Measurements from ENCODE around the gene DDIT3. TPM values are rescaled to one million over a fixed set of nuclear protein-coding genes. Genes with fewer than 3 reads are reported as not detected.
"Not testable (repeated sequence)": the region's sequence is repeated elsewhere in the genome, so short reads cannot be mapped to it uniquely, and the experiment has no call there.

The DDIT3 gene
- total RNA-seq, 1 experiment from 2014 or later = 79.2 TPM

DNA sequence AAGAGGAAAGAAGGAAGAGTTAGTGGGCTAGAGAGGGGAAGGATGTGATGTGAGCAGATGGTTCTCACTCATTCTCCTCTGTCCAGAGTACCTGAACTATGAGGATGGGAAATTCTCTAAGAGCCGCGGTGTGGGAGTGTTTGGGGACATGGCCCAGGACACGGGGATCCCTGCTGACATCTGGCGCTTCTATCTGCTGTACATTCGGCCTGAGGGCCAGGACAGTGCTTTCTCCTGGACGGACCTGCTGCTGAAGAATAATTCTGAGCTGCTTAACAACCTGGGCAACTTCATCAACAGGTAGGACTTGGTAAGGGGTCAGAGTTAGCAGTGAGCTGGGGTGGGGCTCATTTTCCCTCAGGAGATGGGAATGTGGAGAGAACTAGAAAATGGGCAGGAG is 7.6 kb downstream of the DDIT3 start:
- POLR2A ChIA-PET = no interaction called here
- no peaks in the 10 kb centered on the region for H3K27me3 ChIP-seq (replicated peaks; ENCODE audit: control insufficient read depth, insufficient read depth, low read length)
- TF ChIP-seq, protein P1, sequence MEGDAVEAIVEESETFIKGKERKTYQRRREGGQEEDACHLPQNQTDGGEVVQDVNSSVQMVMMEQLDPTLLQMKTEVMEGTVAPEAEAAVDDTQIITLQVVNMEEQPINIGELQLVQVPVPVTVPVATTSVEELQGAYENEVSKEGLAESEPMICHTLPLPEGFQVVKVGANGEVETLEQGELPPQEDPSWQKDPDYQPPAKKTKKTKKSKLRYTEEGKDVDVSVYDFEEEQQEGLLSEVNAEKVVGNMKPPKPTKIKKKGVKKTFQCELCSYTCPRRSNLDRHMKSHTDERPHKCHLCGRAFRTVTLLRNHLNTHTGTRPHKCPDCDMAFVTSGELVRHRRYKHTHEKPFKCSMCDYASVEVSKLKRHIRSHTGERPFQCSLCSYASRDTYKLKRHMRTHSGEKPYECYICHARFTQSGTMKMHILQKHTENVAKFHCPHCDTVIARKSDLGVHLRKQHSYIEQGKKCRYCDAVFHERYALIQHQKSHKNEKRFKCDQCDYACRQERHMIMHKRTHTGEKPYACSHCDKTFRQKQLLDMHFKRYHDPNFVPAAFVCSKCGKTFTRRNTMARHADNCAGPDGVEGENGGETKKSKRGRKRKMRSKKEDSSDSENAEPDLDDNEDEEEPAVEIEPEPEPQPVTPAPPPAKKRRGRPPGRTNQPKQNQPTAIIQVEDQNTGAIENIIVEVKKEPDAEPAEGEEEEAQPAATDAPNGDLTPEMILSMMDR (IDR thresholded peaks at IDR 0.05; ENCODE audit: insufficient read depth in 1 of 2, low read depth in 1 of 2, low read length in 1 of 2, severe bottlenecking in 1 of 2, unreplicated experiment in 1 of 2) = no peak
- Mint-ChIP-seq H3K9me3 (ENCODE audit: unreplicated experiment) (no peaks in the 10 kb centered on the region), H3K36me3 (ENCODE audit: insufficient read depth, unreplicated experiment) (peaks cover 100% of the 10 kb centered on the region), H3K4me3 (ENCODE audit: unreplicated experiment) (no peak overlapping the region), H3K27me3 (ENCODE audit: insufficient read depth, unreplicated experiment) (no peaks in the 10 kb centered on the region), H3K27ac (ENCODE audit: unreplicated experiment) (no peak overlapping the region), H3K4me1 (ENCODE audit: low read depth, unreplicated experiment) (peaks cover 7% of the 10 kb centered on the region)
- DNase-seq = no peak
- no TSS peak for BruUV-seq (replicated peaks)
- CTCF ChIA-PET = no interaction called here
- H3K4me3 ChIP-seq (ENCODE audit: low read depth, low read length) = no peak overlapping the region
- no peaks in the 10 kb centered on the region for H3K4me1 ChIP-seq
- intact Hi-C loops (cut with micrococcal nuclease; ENCODE audit: unreplicated experiment) = no loop called here
- no peaks in the 10 kb centered on the region for H3K9me3 ChIP-seq
- peaks cover 4% of the 10 kb centered on the region for H3K36me3 ChIP-seq (ENCODE audit: control insufficient read depth, insufficient read depth, low read length)

DNA sequence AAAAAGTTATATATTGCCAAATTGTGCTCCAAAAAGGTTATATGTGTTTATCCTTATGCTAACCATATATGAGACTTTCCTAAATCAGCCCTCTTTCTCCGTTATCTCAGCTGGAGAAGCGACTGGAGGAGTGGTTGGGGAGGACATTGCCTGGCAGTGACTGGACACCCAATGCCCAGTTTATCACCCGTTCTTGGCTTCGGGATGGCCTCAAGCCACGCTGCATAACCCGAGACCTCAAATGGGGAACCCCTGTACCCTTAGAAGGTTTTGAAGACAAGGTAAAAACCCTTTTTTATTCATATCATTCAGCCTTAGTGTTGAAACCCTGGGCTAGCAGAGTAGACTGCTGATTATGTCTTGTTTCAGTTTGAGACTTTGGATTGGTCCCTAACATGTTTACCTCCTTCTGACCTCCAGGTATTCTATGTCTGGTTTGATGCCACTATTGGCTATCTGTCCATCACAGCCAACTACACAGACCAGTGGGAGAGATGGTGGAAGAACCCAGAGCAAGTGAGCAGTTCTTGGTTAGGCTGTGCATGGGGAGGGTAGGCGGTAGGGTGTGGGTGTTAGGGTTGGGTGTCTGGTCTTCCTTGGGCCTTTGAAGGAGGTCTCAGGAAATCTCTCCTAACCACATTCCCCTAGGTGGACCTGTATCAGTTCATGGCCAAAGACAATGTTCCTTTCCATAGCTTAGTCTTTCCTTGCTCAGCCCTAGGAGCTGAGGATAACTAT is 8.6 kb downstream of the DDIT3 start:
- peaks cover 91% of the 10 kb centered on the region for H3K36me3 Mint-ChIP-seq (ENCODE audit: insufficient read depth, unreplicated experiment)
- H3K4me3 Mint-ChIP-seq (ENCODE audit: unreplicated experiment) = no peak overlapping the region
- no TSS peak for BruUV-seq (replicated peaks)
- DNase-seq = no peak
- no peak overlapping the region for H3K27ac Mint-ChIP-seq (ENCODE audit: unreplicated experiment)
- no peaks in the 10 kb centered on the region for H3K27me3 Mint-ChIP-seq (ENCODE audit: insufficient read depth, unreplicated experiment)
- Histone ChIP-seq H3K4me3 (ENCODE audit: low read depth, low read length) (no peak overlapping the region), H3K27me3 (replicated peaks; ENCODE audit: control insufficient read depth, insufficient read depth, low read length) (no peaks in the 10 kb centered on the region), H3K9me3 (no peaks in the 10 kb centered on the region), H3K4me1 (no peaks in the 10 kb centered on the region), H3K36me3 (ENCODE audit: control insufficient read depth, insufficient read depth, low read length) (peaks cover 1% of the 10 kb centered on the region; the same call in 1 of the 2 replicates)
- peaks cover 2% of the 10 kb centered on the region for H3K4me1 Mint-ChIP-seq (ENCODE audit: low read depth, unreplicated experiment)
- ChIA-PET POLR2A (interaction anchor here (0.6 kb wide), 1 partner anchor 92 kb away, joined by 3 read pairs; no protein-coding TSS in a partner anchor), CTCF (interaction anchor here (0.6 kb wide), 1 partner anchor 247 kb away, joined by 3 read pairs; no protein-coding TSS in a partner anchor)
- H3K9me3 Mint-ChIP-seq (ENCODE audit: unreplicated experiment) = no peaks in the 10 kb centered on the region
- TF ChIP-seq, protein P1 (IDR thresholded peaks at IDR 0.05; ENCODE audit: insufficient read depth in 1 of 2, low read depth in 1 of 2, low read length in 1 of 2, severe bottlenecking in 1 of 2, unreplicated experiment in 1 of 2) = no peak
- intact Hi-C loops (cut with micrococcal nuclease; ENCODE audit: unreplicated experiment) = no loop called here

DNA sequence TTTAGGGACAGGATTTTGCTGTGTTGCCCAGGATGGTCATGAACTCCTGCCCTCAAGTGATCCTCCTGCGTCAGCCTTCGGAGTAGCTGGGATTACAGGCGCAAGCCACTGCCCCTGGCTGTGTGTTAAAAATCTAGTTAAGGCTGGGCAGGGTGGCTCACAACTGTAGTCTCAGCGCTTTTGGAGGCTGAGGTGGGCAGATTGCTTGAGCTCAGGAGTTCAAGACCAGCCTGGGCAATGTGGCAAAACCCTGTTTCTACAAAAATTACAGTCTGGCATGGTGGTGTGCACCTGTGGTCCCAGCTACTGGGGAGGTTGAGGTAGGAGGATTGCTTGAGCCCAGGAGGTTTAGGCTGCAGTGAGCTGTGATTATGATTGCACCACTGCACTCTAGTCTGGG is 9.2 kb downstream of the DDIT3 start:
- H3K9me3 Mint-ChIP-seq (ENCODE audit: unreplicated experiment) = no peaks in the 10 kb centered on the region
- POLR2A ChIA-PET = no interaction called here
- H3K4me1 Mint-ChIP-seq (ENCODE audit: low read depth, unreplicated experiment) = no peaks in the 10 kb centered on the region
- CTCF ChIA-PET = interaction anchor here (0.6 kb wide), 1 partner anchor 247 kb away, joined by 3 read pairs; no protein-coding TSS in a partner anchor
- DNase-seq = no peak
- Histone ChIP-seq H3K36me3 (ENCODE audit: control insufficient read depth, insufficient read depth, low read length) (peaks cover under 1% of the 10 kb centered on the region; the same call in 1 of the 2 replicates), H3K4me1 (no peaks in the 10 kb centered on the region), H3K9me3 (no peaks in the 10 kb centered on the region), H3K4me3 (ENCODE audit: low read depth, low read length) (no peak overlapping the region), H3K27me3 (replicated peaks; ENCODE audit: control insufficient read depth, insufficient read depth, low read length) (no peaks in the 10 kb centered on the region)
- no TSS peak for BruUV-seq (replicated peaks)
- H3K4me3 Mint-ChIP-seq (ENCODE audit: unreplicated experiment) = no peak overlapping the region
- TF ChIP-seq, protein P1 (IDR thresholded peaks at IDR 0.05; ENCODE audit: insufficient read depth in 1 of 2, low read depth in 1 of 2, low read length in 1 of 2, severe bottlenecking in 1 of 2, unreplicated experiment in 1 of 2) = no peak
- H3K27ac Mint-ChIP-seq (ENCODE audit: unreplicated experiment) = no peak overlapping the region
- peaks cover 91% of the 10 kb centered on the region for H3K36me3 Mint-ChIP-seq (ENCODE audit: insufficient read depth, unreplicated experiment)
- intact Hi-C loops (cut with micrococcal nuclease; ENCODE audit: unreplicated experiment) = no loop called here
- H3K27me3 Mint-ChIP-seq (ENCODE audit: insufficient read depth, unreplicated experiment) = no peaks in the 10 kb centered on the region

DNA sequence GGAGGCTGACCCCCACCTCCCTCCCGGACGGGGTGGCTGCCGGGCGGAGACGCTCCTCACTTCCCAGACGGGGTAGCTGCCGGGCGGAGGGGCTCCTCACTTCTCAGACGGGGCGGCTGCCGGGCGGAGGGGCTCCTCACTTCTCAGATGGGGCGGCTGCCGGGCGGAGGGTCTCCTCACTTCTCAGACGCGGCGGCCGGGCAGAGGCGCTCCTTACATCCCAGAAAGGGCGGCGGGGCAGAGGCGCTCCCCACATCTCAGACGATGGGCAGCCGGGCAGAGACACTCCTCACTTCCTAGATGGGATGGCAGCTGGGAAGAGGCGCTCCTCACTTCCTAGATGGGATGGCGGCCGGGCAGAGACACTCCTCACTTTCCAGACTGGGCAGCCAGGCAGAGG is 12.5 kb downstream of the DDIT3 start:
- H3K36me3 ChIP-seq (ENCODE audit: control insufficient read depth, insufficient read depth, low read length); H3K9me3 ChIP-seq; H3K9me3 Mint-ChIP-seq (ENCODE audit: unreplicated experiment); H3K27me3 Mint-ChIP-seq (ENCODE audit: insufficient read depth, unreplicated experiment); H3K4me1 ChIP-seq; H3K27ac Mint-ChIP-seq (ENCODE audit: unreplicated experiment); DNase-seq; H3K4me1 Mint-ChIP-seq (ENCODE audit: low read depth, unreplicated experiment); H3K4me3 ChIP-seq (ENCODE audit: low read depth, low read length); CTCF ChIA-PET; BruUV-seq (replicated peaks); H3K4me3 Mint-ChIP-seq (ENCODE audit: unreplicated experiment); POLR2A ChIA-PET; intact Hi-C loops (cut with micrococcal nuclease; ENCODE audit: unreplicated experiment); H3K27me3 ChIP-seq (replicated peaks; ENCODE audit: control insufficient read depth, insufficient read depth, low read length): not testable (repeated sequence)
- peaks cover 91% of the 10 kb centered on the region for H3K36me3 Mint-ChIP-seq (ENCODE audit: insufficient read depth, unreplicated experiment)

DNA sequence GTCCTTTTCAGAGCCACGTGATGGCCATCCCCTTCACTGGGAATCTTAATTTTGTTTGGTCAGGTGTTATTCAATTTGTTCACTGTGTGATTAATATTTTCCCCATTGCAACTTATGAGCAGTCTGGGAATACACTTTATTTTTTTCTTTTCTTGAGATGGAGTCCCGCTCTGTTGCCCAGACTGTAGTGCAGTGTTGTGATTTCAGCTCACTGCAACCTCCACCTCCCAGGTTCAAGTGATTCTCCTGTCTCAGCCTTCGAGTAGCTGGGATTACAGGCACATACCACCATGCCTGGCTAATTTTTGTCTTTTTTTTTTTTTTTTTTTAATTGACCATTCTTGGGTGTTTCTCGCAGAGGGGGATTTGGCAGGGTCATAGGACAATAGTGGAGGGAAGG is 13.8 kb downstream of the DDIT3 start:
- H3K27me3 ChIP-seq (replicated peaks; ENCODE audit: control insufficient read depth, insufficient read depth, low read length); H3K9me3 ChIP-seq; H3K4me1 Mint-ChIP-seq (ENCODE audit: low read depth, unreplicated experiment); H3K4me3 Mint-ChIP-seq (ENCODE audit: unreplicated experiment); DNase-seq; intact Hi-C loops (cut with micrococcal nuclease; ENCODE audit: unreplicated experiment); H3K9me3 Mint-ChIP-seq (ENCODE audit: unreplicated experiment); CTCF ChIA-PET; BruUV-seq (replicated peaks); H3K36me3 ChIP-seq (ENCODE audit: control insufficient read depth, insufficient read depth, low read length); H3K4me3 ChIP-seq (ENCODE audit: low read depth, low read length); H3K27ac Mint-ChIP-seq (ENCODE audit: unreplicated experiment); H3K4me1 ChIP-seq; POLR2A ChIA-PET; H3K27me3 Mint-ChIP-seq (ENCODE audit: insufficient read depth, unreplicated experiment): not testable (repeated sequence)
- peaks cover 91% of the 10 kb centered on the region for H3K36me3 Mint-ChIP-seq (ENCODE audit: insufficient read depth, unreplicated experiment)

All from Caco-2 (cell line).